ENCODE data around the gene LMF2.

- TF ChIP-seq CTCF (IDR thresholded peaks at IDR 0.05; ENCODE audit: insufficient read depth, low read depth, low read length) (no peak), EZH2 (IDR thresholded peaks at IDR 0.05; ENCODE audit: insufficient read depth, low read length) (no peak)
These were observed 46.0 kb downstream of the LMF2 start for GRCh38 chr22:50461536-50461935.
